ENCODE data around the gene APOH.
A peak's percentile ranks its signal among the peaks of the same experiment; 100 is the strongest.

The APOH gene

DNA sequence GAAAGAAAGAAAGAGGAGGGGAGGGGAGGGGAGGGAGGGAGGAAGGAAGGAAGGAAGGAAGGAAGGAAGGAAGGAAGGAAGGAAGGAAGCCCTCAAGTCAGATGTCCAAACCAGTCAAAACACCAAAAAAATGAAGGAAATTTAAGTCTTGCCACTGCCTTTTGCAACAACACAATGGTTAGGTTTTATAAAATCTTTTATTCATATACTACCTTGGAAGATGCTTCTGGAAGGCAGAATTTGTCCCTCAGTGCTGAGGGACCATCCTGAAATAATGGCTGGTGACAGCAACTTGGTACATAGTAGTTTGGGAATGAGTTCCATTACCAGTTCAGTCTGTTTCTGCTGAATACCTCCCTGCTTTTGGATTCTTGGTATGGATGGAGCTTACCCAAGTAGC lies 7.9 kb downstream of the APOH start:
- H3K4me1 Mint-ChIP-seq, result no peaks in the 10 kb centered on the region
- no peak overlapping the region for H3K4me3 Mint-ChIP-seq
- H3K9me3 Mint-ChIP-seq, result no peaks in the 10 kb centered on the region
- no peaks in the 10 kb centered on the region for H3K36me3 Mint-ChIP-seq
- DNase-seq (ENCODE audit: low spot score in 2 of 2), result no peak
- ATAC-seq, result no peak
- H3K27ac Mint-ChIP-seq, result no peak overlapping the region

DNA sequence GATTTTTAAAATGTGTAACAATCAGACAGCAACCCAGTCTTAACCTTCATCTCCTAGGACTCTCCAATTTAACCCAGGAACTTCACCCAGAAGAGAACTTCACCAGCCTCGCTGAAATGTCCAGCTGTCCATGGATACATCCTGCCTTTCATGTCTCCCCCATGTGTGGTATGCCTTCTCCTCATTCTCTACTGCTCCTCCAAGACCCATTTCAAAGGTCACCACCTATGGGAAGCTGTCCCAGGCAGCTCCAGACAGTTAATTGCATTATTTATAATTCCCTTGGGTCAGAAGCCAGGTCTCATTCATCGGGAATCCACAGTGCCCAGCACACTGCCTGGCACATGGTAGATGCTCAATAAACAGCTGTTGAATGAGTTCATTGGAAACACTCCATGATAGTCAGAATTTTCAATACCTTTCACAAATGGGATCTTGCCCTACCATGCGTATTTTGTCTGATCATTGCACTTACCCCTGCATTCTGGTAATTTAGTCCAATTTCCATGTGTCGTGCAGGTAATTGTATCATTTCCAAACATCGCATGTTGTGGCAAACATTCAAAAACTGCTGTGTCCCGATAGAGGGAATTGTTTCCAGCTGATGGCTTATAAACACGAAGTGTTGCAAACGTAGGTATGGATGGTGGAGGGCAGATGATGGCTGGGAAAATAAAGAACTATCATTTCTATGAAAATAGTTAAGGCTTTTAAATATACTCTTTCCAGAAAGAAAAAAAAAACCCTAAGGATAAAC lies 9.0 kb downstream of the APOH start:
- H3K4me1 Mint-ChIP-seq, result no peaks in the 10 kb centered on the region
- no peak overlapping the region for H3K4me3 Mint-ChIP-seq
- no peaks in the 10 kb centered on the region for H3K36me3 Mint-ChIP-seq
- ATAC-seq (no peak), DNase-seq (ENCODE audit: low spot score in 2 of 2) (no peak)
- H3K27ac Mint-ChIP-seq, result no peak overlapping the region
- H3K9me3 Mint-ChIP-seq, result no peaks in the 10 kb centered on the region

DNA sequence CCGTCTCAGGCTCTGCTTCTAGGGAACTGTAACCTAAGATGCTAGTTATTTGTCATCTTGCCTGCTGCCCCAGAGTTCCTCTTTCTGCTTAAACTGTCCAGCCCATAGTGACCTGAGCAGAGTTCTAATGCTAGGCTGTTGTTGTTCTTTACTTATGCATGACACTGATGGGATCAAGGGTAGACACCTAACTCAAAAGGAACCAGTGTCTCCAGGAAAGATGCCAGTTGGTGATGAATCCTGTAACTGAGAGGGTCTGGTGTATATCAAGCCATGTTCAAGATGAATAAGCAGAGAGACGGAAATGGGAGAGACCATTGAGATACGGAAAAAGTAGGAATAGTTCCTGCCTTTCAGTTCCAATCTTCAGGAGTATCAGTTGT lies 13.7 kb downstream of the APOH start:
- H3K36me3 Mint-ChIP-seq, result no peaks in the 10 kb centered on the region

DNA sequence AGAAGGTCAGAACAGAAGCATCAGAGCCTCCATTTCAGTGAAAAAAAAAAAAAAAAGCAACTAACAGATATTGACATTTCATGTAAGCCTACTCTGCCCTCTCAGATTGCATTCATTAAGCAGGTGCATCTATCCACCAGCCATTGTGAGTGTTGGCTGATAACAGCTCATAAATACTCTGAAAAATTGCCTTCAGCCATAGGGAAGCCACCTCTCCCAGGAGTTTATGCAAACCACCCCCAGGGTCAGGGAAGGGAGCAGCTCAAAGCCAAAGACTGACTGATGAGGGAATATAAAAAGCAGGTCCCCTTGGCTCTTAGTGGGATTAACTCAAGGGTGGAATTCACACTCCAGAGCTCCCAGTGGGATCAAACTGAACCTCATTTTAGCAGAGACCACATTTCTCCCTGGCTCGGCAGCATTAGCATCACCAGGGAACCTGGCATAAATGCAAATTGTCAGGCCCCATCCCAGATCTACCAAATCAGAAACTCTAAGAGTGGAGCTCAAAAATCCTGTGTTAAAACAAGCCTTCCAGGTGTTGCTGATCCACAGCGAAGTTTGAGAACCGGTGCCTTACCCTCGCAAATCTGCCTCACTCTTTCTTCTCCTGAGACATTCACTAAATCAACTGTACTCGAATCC lies 14.2 kb downstream of the APOH start:
- H3K36me3 Mint-ChIP-seq, result no peaks in the 10 kb centered on the region
- no peak for ATAC-seq
- H3K4me1 Mint-ChIP-seq, result no peaks in the 10 kb centered on the region
- no peak overlapping the region for H3K27ac Mint-ChIP-seq
- no peaks in the 10 kb centered on the region for H3K9me3 Mint-ChIP-seq
- no peak overlapping the region for H3K4me3 Mint-ChIP-seq
- DNase-seq (ENCODE audit: low spot score in 2 of 2), result no peak

More for the DNA sequence above, 13.7 kb downstream of the APOH start:
- Mint-ChIP-seq H3K4me1 (no peaks in the 10 kb centered on the region), H3K27ac (no peak overlapping the region), H3K4me3 (no peak overlapping the region), H3K9me3 (no peaks in the 10 kb centered on the region)
- DNase-seq (ENCODE audit: low spot score in 2 of 2) (no peak), ATAC-seq (no peak)

DNA sequence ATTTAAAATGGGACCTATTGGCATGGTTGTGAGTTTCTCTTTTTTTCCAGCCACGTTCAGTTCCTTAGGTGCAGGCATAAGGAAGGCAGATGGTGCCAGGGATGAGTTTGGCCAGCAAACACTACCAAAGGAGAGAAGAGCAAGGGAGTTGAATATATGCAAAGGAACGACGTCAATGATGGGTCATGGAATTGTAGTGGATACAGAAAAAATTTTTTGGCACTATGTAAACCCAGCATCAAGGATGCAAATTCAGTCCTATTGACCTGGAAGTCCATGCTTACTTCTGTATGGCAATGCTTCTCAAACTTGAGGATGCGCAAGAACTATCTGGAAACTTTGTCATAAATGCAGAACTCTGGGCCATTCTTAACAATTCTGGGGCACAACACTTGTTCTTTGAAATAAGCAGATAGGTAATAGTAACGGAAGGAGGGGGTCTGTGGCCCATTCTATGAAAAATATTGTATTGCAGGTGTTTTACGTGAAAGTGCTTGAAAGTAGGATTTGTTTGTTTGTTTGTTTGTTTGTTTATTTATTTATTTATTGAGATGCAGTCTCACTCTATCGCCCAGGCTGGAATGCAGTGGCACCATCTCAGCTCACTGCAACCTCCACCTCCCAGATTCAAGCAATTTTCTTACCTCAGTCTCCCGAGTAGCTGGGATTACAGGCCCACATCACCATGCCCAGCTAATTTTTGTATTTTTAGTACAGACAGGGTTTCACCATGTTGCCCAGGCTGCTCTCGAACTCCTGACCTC lies 18.0 kb downstream of the APOH start:
- H3K27ac Mint-ChIP-seq, result no peak overlapping the region
- ATAC-seq (no peak), DNase-seq (ENCODE audit: low spot score in 2 of 2) (no peak)
- no peaks in the 10 kb centered on the region for H3K4me1 Mint-ChIP-seq
- no peak overlapping the region for H3K4me3 Mint-ChIP-seq
- no peaks in the 10 kb centered on the region for H3K36me3 Mint-ChIP-seq
- no peaks in the 10 kb centered on the region for H3K9me3 Mint-ChIP-seq

DNA sequence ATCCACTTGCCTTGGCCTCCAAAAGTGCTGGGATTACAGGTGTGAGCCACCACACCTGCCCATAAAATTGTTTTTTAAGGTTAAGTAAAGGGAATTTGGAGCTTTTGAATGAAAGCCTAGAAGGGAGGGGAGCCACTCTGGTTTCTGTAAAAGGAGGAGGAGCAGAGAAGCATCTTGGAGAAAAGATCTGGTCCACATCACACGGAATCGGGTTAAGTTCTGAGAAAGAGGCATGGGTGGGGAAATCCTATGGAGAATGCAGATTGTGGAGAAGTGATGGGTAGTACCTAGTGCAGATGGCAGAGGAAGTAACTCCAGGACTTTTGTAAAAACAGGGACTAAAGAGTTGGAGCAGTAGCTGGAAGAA lies 19.0 kb downstream of the APOH start:
- no peaks in the 10 kb centered on the region for H3K4me1 Mint-ChIP-seq
- H3K36me3 Mint-ChIP-seq, result no peaks in the 10 kb centered on the region
- H3K27ac Mint-ChIP-seq, result no peak overlapping the region
- DNase-seq (ENCODE audit: low spot score in 2 of 2), result no peak
- no peak overlapping the region for H3K4me3 Mint-ChIP-seq
- ATAC-seq, result no peak
- no peaks in the 10 kb centered on the region for H3K9me3 Mint-ChIP-seq

DNA sequence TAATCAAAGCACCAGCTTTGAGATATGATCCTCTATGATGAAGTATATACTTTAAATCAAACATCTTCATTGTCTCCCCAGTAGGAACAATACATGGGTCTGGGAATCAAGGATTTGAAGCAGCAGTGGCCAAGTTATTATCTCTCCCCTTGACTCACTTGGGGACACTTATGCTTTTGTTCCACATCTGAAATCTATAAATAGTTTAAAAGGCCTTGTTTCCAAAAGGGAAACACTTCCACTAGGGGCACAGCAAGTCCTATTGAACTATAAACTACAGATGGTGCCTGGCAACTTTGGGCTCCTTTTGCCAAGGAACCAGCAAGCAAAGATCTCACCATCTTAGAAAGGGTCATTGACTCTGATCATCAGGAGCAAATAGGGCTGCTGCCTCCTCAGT lies 21.3 kb downstream of the APOH start:
- no peak overlapping the region for H3K27ac Mint-ChIP-seq
- no peaks in the 10 kb centered on the region for H3K4me1 Mint-ChIP-seq
- H3K36me3 Mint-ChIP-seq, result no peaks in the 10 kb centered on the region
- DNase-seq (ENCODE audit: low spot score in 2 of 2) (no peak), ATAC-seq (no peak)
- no peaks in the 10 kb centered on the region for H3K9me3 Mint-ChIP-seq
- H3K4me3 Mint-ChIP-seq, result no peak overlapping the region

DNA sequence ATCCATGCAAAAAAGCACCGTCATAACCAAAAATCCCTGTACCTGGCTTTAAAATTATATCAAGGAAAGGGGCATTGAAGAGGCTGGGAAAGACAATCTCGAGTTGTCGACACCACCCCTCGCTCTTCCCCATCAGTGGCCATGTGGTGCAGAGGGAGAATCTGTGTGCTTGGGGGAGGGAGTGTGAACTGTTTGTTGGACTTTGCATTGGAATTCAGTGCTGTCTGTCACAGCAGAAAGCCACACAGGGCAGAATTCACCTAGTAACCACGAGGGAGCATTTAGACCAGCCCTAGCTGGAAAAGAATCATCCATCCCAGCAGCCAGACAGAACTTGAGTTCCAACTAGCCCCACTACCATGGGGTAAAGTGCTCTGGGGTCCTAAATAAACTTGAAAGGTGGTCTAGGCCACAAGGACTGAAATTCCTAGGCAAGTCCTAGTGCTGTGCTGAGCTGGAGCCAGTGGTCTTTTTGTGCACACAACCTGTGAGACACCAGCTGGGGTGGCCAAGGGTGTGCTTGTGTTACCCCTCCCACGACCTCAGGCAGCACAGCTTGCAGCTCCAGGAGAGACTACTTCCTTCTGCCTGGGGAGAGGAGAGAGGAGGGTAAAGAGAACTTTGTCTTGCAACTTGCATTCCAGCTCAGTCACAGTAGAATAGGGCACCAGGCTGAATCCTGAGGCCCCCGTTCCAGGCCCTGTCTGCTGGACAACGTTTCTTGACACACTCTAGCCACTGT lies 25.8 kb downstream of the APOH start:
- no peak overlapping the region for H3K4me3 Mint-ChIP-seq
- H3K4me1 Mint-ChIP-seq, result peaks cover 8% of the 10 kb centered on the region
- H3K36me3 Mint-ChIP-seq, result no peaks in the 10 kb centered on the region
- no peaks in the 10 kb centered on the region for H3K9me3 Mint-ChIP-seq
- ATAC-seq (no peak), DNase-seq (ENCODE audit: low spot score in 2 of 2) (peak in 1 of 2 donors; percentile 38)
- peak overlapping the region; percentile 5 for H3K27ac Mint-ChIP-seq

DNA sequence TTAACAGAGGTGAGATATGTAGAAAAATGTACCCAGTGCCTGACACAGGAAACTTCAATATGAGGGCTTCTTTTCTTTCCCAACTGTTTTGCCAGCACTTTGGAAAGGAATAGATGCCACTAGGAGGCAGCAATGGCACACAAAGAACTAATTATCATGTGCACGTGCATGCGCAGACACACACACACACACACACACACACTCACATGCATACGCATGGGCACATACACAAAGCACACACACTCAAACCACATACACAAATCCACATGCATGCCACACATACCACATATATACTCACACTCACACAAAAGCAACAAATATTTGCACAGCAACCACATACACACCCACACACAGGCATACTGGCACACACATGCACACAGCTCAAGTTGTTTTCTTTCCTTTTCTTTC lies 28.5 kb downstream of the APOH start:
- Mint-ChIP-seq H3K27ac (no peak overlapping the region), H3K9me3 (no peaks in the 10 kb centered on the region), H3K36me3 (no peaks in the 10 kb centered on the region), H3K4me3 (no peak overlapping the region), H3K4me1 (peaks cover 8% of the 10 kb centered on the region)
- DNase-seq (ENCODE audit: low spot score in 2 of 2) (peak in 1 of 2 donors; percentile 50), ATAC-seq (peak; percentile 45)

DNA sequence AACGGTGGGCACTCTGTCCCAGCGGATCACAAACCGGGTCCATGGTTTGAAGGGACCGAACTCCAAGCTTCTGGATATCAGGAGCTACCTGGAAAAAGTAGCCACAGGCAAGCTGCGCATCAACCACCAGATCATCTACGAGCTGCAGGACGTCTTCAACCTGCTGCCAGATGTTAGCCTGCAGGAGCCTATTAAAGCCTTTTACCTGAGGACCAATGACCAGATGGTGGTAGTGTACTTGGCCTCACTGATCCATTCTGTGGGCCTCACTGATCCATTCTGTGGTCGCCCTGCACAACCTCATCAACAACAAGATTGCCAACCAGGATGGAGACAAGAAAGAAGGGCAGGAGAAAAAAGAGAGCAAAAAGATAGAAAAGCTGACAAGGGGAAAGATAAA lies 31.0 kb downstream of the APOH start:
- no peaks in the 10 kb centered on the region for H3K9me3 Mint-ChIP-seq
- H3K36me3 Mint-ChIP-seq, result no peaks in the 10 kb centered on the region
- H3K4me1 Mint-ChIP-seq, result peaks cover 8% of the 10 kb centered on the region
- no peak overlapping the region for H3K4me3 Mint-ChIP-seq
- H3K27ac Mint-ChIP-seq, result no peak overlapping the region
- DNase-seq (ENCODE audit: low spot score in 2 of 2) (no peak), ATAC-seq (no peak)

DNA sequence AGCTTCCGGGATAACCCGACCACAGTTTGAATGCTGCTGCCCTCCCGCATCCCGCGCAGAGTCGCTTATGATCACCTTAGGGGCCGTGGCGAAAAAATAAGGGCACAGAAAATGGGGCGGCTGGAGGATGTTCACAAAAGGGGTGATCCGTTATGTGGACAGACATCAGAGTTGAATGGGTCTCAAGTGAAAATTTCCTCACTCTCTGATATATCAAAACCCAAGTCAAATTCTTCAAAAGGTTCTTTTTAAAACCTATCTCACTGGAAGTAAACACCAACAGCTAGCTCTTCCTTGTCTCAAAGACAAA lies 36.9 kb downstream of the APOH start:
- peaks cover 6% of the 10 kb centered on the region for H3K4me1 Mint-ChIP-seq
- H3K27ac Mint-ChIP-seq, result peak overlapping the region; percentile 86
- no peak for ATAC-seq
- H3K9me3 Mint-ChIP-seq, result no peaks in the 10 kb centered on the region
- no peak for DNase-seq (ENCODE audit: low spot score in 2 of 2)
- peak overlapping the region; percentile 72 for H3K4me3 Mint-ChIP-seq
- peaks cover 10% of the 10 kb centered on the region for H3K36me3 Mint-ChIP-seq

DNA sequence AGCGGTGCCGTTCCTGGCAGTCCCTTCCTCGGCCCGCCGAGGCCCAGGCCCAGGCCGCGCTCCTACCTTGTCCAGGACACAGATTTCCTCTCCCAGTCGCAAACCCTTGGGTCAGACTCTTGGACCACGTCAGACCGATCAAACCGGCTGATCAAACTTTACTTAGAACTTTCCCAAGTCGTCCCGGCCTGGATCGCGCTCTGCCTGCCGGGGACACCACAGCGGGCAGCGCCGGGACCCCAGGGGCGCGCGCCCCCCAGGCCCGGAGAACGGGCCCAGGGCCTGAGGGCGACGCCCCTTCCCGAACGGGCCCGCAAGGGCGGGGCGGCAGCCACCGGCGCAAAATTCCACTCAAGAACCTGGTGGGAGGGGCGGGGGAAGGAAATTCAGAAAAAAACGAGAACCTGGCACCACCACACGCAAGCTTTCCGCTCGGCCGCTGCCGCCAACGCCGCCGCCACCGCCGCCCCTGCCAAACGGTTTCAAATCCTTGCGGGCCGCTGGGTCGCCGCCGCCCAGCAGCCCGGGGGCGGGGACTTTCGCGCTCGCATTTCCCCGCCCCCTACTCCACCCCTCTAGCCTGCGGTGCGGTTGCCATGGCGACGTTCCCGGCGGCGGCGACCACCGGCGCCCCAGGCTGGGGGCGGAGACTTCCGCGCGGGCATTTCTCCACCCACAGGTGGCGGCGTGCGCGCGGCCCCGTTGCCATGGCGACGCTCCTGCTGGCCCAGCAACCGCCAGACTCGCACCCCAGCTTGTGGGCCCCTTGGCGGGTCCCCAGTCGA lies 37.4 kb downstream of the APOH start, which contains the start of gene CEP112:
CEP112 (minus strand) TSS at position 541 of the 785 bp plus-strand sequence.
- ATAC-seq, result peak; percentile 84
- H3K4me3 Mint-ChIP-seq, result peak within 1 kb of the TSS; percentile 72
- H3K9me3 Mint-ChIP-seq, result no peaks in the 10 kb centered on the region
- H3K36me3 Mint-ChIP-seq, result peaks cover 10% of the 10 kb centered on the region
- H3K4me1 Mint-ChIP-seq, result peaks cover 6% of the 10 kb centered on the region
- H3K27ac Mint-ChIP-seq, result peak within 1 kb of the TSS; percentile 86
- DNase-seq (ENCODE audit: low spot score in 2 of 2), result peak; percentile 82 to 93

DNA sequence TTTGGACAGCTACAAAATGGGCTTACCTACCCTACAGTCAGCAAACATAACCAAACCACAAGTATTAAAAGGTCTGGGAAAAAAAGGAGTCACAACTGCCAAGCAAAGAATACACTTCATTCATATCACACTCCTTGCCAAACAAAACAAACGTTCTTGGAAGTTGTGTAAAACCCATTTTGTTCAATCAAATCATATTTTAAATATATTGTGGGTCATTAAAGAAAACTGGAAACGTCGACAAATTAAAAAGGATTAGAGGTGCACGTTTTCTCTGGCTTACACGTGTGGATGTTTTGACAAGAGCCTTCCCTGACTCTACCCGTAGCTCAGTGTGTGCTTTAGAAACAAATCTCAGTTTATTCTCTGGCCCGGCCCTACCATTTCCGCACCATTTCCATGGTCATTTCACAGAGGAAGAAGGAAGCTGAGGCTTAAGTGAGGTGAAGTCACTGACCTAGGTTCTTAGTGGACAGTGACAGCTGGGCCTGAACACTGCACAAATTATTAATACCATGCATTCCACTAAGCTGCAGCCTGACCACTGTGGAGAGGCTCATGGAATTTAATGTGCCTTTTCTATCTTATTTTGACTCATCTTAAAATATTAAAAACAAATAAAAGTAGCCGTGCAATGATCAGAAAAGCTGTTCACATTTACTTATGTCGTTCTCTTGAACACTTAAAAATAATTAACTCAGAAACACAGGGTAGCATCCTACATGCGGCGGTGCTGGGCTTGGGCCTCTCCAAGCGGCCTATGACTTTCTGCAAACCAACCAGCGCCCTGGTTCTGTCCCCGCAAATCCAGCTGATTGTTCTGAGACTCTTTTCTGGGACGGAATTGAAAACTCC lies 38.2 kb downstream of the APOH start:
- H3K27ac Mint-ChIP-seq, result peak overlapping the region; percentile 86
- no peaks in the 10 kb centered on the region for H3K9me3 Mint-ChIP-seq
- ATAC-seq (peak; percentile 5), DNase-seq (ENCODE audit: low spot score in 2 of 2) (no peak)
- H3K4me1 Mint-ChIP-seq, result peaks cover 6% of the 10 kb centered on the region
- peaks cover 10% of the 10 kb centered on the region for H3K36me3 Mint-ChIP-seq
- H3K4me3 Mint-ChIP-seq, result peak overlapping the region; percentile 72

DNA sequence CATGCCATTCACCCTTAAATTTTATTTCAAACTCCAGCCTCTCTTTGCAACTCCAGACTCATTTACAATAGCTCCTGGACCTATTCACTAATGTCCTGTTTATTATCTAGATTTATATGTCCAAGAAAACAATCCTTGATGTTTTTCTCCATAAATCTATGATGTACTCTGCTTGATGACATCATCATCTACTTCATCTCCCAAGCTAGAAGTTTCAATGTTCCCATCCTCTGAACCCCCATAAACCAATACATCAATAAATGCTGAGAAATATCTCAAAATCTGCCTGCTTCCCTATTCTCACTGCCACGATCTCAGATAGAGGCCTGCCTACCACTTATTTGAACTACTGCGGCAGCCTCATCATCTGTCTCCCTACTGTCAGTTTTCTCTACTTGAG lies 41.5 kb downstream of the APOH start:
- Mint-ChIP-seq H3K27ac (no peak overlapping the region), H3K9me3 (no peaks in the 10 kb centered on the region), H3K36me3 (peaks cover 8% of the 10 kb centered on the region), H3K4me1 (peaks cover 6% of the 10 kb centered on the region), H3K4me3 (no peak overlapping the region)
- DNase-seq (ENCODE audit: low spot score in 2 of 2) (no peak), ATAC-seq (no peak)

Data from stimulated activated effector memory CD8-positive, alpha-beta T cell treated with anti-CD3 and anti-CD28 coated beads, Interleukin-12 subunit alpha, Interleukin-12 subunit beta, amount 100 ng/mL, for 72 hours (primary cell).